ENCODE measurements around the gene SLC2A4. TPM values are rescaled to one million over a fixed set of nuclear protein-coding genes. Genes with fewer than 3 reads are reported as not detected.

SLC2A4 gene
- total RNA-seq, 6 experiments from 2014 or later, result 0.07 to 0.09 (median 0.09) TPM; not detected in 1

DNA sequence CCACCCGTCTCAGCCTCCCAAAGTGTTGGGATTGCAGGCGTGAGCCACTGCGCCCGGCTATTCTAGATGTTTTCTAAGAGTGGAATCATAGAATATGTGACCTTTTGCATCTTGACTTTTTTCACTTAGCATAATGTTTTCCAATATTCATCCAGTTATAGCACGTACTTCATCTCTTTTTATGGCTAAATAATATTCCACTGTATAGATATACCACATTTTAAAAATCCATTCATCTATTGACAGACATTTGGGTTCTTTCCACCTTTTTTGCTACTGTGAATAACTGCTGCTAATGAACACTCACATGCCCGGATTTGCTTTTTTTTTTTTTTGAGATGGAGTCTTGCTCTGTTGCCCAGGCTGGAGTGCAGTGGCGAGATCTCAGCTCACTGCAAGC is 22.7 kb downstream of the SLC2A4 start:
- Mint-ChIP-seq H3K4me3 (no peak overlapping the region), H3K4me1 (ENCODE audit: low read depth) (peaks cover 9% of the 10 kb centered on the region), H3K36me3 (ENCODE audit: low read depth) (peaks cover 8% of the 10 kb centered on the region), H3K9me3 (no peaks in the 10 kb centered on the region), H3K27ac (no peak overlapping the region), H3K27me3 (ENCODE audit: insufficient read depth) (peaks cover 18% of the 10 kb centered on the region)
- TF ChIP-seq, protein P1, sequence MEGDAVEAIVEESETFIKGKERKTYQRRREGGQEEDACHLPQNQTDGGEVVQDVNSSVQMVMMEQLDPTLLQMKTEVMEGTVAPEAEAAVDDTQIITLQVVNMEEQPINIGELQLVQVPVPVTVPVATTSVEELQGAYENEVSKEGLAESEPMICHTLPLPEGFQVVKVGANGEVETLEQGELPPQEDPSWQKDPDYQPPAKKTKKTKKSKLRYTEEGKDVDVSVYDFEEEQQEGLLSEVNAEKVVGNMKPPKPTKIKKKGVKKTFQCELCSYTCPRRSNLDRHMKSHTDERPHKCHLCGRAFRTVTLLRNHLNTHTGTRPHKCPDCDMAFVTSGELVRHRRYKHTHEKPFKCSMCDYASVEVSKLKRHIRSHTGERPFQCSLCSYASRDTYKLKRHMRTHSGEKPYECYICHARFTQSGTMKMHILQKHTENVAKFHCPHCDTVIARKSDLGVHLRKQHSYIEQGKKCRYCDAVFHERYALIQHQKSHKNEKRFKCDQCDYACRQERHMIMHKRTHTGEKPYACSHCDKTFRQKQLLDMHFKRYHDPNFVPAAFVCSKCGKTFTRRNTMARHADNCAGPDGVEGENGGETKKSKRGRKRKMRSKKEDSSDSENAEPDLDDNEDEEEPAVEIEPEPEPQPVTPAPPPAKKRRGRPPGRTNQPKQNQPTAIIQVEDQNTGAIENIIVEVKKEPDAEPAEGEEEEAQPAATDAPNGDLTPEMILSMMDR (IDR thresholded peaks at IDR 0.05), result no peak
- DNase-seq, result no peak

DNA sequence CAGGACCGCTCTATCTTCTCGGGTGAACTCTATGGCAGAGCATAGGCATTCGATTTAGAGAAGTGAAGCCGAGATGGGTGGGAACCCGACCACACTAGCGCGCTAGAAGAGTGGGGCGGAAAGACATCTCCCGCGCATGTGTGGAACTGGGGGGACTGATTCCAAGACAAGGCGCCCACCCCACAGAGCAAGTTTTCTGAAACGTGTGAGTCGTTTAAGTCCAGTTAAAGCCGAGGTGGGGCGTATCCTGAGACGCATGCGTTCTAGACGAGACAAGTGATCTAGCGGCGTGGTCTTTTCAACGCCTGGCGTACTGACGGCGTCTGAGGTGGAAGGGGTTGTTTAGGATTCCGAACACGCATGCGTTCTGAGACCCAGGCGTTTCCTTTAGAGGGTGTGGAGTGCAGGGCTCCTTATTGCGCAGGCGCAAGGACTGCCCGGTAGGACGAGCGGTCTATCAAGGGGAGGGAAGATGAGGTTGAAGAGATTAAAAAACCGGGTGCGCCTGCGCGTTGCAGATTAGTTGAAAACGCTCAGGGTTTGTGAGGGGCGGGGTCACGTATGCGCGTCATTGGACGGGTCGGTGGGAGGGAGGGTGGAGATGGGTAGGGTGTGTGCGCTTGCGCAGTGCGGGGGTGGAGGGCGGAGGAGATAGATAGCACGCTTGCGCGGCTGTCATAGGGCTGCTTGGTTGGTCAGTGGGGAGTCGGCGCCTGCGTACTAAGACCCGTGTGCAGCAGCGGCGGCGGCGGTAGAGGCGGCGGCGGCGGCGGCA is 25.6 kb downstream of the SLC2A4 start, which contains the start of gene EIF5A:
TSS of gene EIF5A (plus strand) at position 718 of the 775 bp plus-strand sequence. CDS start 2,008 bp downstream, outside the sequence.
- DNase-seq, result peak; percentile 100
- TF ChIP-seq, protein P1 (IDR thresholded peaks at IDR 0.05), result no peak
- Mint-ChIP-seq H3K4me3 (peak within 1 kb of the TSS; percentile 94), H3K27ac (peak within 1 kb of the TSS; percentile 99), H3K4me1 (ENCODE audit: low read depth) (peaks cover 36% of the 10 kb centered on the region), H3K27me3 (ENCODE audit: insufficient read depth) (peaks cover 10% of the 10 kb centered on the region), H3K36me3 (ENCODE audit: low read depth) (peaks cover 33% of the 10 kb centered on the region), H3K9me3 (no peaks in the 10 kb centered on the region)

DNA sequence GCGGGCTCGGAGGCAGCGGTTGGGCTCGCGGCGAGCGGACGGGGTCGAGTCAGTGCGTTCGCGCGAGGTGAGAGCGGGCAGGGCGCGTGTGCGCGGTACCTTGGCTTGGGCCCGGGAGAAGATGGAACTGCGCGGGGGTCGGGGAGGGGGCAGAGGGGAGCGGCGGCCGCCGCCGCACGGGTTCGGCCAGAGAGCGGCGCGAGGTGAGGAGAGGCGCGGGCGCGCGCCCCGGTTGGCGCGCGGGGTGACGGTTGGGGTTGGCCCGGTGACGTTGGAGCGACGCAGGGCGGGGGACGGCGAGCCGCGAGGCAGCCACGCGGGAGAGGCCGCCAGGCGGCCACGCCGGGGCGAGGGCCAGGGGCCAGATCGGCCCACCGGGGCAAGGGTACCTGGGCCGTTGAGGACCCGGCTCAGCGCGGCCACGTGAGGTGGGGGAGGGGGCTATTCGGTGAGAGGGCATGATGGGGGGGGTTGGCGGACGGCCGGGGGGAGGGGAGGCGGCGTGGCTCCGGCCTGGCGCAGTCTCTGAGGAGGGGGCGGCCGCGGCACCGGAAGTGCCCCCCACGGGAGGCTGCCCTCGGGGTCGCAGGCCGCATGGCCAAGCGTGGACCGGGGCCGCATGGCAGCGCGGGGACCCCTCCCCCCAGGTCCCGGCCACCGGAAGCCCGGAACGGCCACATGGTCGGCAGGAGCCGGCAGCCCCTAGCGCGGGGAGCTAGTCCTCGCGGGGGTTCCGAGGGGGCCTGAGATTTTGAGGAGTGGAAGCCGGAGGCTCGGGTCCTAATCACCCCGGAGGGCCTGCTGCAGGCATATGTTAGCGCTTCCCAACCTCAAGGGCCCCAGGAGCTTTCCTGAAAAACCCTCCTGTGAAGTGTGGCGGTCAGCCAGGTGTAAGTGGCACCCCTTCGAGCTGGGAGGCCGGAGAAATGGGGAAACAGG is 26.4 kb downstream of the SLC2A4 start:
- DNase-seq, result no peak
- peak overlapping the region; percentile 99 for H3K27ac Mint-ChIP-seq
- H3K4me3 Mint-ChIP-seq, result peak overlapping the region; percentile 94
- H3K4me1 Mint-ChIP-seq (ENCODE audit: low read depth), result peaks cover 43% of the 10 kb centered on the region
- H3K9me3 Mint-ChIP-seq, result no peaks in the 10 kb centered on the region
- peaks cover 41% of the 10 kb centered on the region for H3K36me3 Mint-ChIP-seq (ENCODE audit: low read depth)
- TF ChIP-seq, protein P1 (IDR thresholded peaks at IDR 0.05), result peak; percentile 36
- H3K27me3 Mint-ChIP-seq (ENCODE audit: insufficient read depth), result peaks cover 12% of the 10 kb centered on the region

DNA sequence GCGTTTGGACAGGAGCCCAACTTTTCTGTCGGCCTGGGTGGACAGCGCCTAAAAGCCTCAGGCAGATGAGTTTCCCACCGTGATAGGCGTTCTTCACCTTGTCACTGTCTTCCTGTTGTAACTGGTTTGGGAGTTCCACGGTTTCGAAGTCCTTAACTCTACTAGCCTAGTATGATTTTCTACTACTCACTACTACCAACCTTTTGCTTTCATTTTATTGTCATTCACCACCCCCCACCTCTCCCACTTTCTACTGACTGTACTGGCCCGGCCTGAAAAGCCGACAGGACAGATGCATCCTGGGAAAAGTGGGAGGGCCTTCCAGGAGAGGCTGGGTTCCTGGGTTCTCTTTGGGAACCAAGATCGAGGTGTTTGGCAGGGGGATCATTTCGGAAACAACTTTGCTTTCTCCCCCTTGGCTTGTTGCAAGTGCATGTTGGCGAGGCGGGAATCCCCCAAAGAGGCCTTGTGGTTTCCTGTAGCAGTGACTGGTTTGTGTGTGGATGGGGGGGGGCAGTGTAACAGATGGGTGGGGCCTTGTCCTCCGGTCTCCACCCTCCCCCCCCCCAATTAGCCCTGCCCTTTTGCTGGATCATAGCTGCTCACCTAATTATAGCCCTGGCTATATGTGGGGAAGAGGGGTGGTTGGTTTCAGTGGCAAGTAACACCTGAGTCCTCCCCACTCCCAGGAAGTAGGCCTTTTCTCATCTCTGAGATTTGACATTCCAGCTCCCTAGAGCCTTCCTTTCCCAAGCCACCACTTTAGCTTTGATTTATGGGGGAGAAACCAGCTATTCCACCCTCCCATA is 27.3 kb downstream of the SLC2A4 start:
- TF ChIP-seq, protein P1 (IDR thresholded peaks at IDR 0.05), result no peak
- H3K27me3 Mint-ChIP-seq (ENCODE audit: insufficient read depth), result peaks cover 16% of the 10 kb centered on the region
- peaks cover 52% of the 10 kb centered on the region for H3K4me1 Mint-ChIP-seq (ENCODE audit: low read depth)
- peaks cover 50% of the 10 kb centered on the region for H3K36me3 Mint-ChIP-seq (ENCODE audit: low read depth)
- peak; percentile 80 for DNase-seq
- H3K27ac Mint-ChIP-seq, result peak overlapping the region; percentile 94
- no peaks in the 10 kb centered on the region for H3K9me3 Mint-ChIP-seq
- peak overlapping the region; percentile 94 for H3K4me3 Mint-ChIP-seq

DNA sequence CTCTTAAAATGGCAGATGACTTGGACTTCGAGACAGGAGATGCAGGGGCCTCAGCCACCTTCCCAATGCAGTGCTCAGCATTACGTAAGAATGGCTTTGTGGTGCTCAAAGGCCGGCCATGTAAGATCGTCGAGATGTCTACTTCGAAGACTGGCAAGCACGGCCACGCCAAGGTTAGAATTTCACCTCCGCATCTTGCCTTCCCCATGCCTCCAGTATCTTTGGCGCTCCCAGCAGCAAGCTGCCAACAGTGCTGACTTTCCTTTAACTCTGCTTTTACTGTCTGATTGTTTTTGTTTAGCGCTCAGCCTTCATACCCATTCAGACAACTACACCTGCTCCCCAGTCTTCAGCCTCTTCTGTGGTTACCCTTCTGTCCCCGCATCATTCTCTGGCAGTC is 28.1 kb downstream of the SLC2A4 start:
- H3K27me3 Mint-ChIP-seq (ENCODE audit: insufficient read depth), result peaks cover 19% of the 10 kb centered on the region
- H3K4me1 Mint-ChIP-seq (ENCODE audit: low read depth), result peaks cover 60% of the 10 kb centered on the region
- TF ChIP-seq, protein P1 (IDR thresholded peaks at IDR 0.05), result no peak
- DNase-seq, result no peak
- H3K36me3 Mint-ChIP-seq (ENCODE audit: low read depth), result peaks cover 56% of the 10 kb centered on the region
- peak overlapping the region; percentile 94 for H3K27ac Mint-ChIP-seq
- peak overlapping the region; percentile 94 for H3K4me3 Mint-ChIP-seq
- H3K9me3 Mint-ChIP-seq, result no peaks in the 10 kb centered on the region

Measured in HFFc6 (cell line).